GM21825 (cell line): Measurements from ENCODE around the gene MAP3K4.
"Not testable (repeated sequence)": the region's sequence is repeated elsewhere in the genome, so short reads cannot be mapped to it uniquely, and the experiment has no call there.

Experiments
- ATAC-seq: cut with Tn5 transposase; IDR thresholded peaks from one replicate; pipeline ENCODE4 v1.9.1; 2021; ENCODE audit warnings: mild to moderate bottlenecking, moderate library complexity; ENCODE audit not compliant: unreplicated experiment

The MAP3K4 gene

GRCh38 chr6:161111261-161111660 is 119.7 kb downstream of the MAP3K4 start:
- no peak for ATAC-seq

DNA sequence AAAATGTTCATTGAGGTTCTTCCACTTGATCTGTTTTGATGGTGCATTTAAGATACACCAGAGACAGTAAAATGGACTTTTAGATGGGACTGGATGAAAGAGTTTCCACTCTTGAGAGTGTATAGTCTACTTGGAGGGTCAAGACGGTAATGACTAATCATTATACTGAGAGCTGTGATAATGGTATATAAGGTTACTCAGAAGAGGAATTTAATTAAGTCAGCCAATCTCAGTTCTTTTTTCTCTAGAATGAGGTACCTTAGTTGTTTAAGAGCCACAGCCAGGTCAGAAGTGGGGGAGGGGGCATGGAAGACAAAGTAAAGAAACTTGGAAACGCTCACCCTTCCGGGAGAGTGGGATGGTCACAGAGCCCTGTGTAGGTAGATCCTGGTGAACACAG is 123.9 kb downstream of the MAP3K4 start:
- ATAC-seq: no peak

- ATAC-seq: no peak
Observed at GRCh38 chr6:161116554-161116953, 125.0 kb downstream of the MAP3K4 start.

- ATAC-seq: no peak
Observed at GRCh38 chr6:161117308-161117707, 125.7 kb downstream of the MAP3K4 start.

- no peak for ATAC-seq
Observed at GRCh38 chr6:161117942-161118341, 126.4 kb downstream of the MAP3K4 start.

DNA sequence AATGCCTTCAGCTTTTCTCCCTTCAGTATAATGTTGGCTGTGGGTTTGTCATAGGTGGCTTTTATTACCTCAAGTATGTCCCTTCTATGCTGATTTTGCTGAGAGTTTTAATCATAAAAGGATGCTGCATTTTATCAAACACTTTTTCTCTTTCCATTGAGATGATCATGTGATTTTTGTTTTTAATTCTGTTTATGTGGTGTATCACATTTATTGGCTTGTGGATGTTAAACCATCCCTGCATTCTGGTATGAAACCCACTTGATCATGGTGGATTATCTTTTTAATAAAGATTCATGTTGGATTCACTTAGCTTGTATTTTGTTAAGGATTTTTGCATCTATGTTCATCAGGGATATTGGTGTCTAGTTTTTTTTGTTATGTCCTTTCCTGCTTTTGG is 131.8 kb downstream of the MAP3K4 start:
- ATAC-seq: not testable (repeated sequence)

DNA sequence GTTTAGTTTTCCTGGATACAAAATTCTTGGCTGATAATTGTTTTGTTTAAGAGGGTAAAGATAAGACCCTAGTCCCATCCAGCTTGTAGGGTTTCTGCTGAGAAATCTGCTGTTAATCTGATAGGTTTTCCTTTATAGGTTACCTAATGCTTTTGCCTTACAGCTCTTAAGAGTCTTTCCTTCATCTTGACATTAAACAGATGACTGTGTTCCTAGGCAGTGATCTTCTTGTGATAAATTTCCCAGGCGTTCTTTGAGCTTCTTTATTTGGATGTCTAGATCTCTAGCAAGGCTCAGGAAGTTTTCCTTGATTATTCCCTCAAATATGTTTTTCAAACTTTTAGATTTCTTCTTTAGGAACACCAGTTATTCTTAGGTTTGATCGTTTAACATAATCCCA is 134.0 kb downstream of the MAP3K4 start:
- ATAC-seq: no peak

GRCh38 chr6:161127071-161127740 is 135.6 kb downstream of the MAP3K4 start:
- ATAC-seq: no peak

DNA sequence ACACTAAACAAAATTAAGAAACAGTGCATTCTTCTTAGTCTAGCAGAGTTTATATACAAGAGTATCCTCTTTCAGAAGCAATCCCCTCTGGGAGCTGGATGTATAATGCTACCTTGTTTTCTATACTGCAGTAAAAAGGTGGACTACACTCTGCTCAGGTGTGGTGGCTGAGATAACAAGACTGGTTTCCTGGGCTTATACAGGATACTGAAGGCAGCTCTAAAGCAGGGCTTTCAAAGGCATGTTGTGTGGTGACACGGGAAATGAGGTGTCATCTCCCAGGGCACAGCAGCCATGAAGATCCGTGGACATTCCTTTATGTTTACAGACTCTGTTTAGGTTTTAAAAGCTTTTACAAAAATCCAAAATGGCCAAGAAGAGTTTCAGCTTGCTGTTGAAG is 136.7 kb downstream of the MAP3K4 start:
- ATAC-seq: no peak

- ATAC-seq: no peak
Observed at GRCh38 chr6:161128680-161129196, 137.2 kb downstream of the MAP3K4 start.

GRCh38 chr6:161130541-161130940 is 139.0 kb downstream of the MAP3K4 start:
- no peak for ATAC-seq

DNA sequence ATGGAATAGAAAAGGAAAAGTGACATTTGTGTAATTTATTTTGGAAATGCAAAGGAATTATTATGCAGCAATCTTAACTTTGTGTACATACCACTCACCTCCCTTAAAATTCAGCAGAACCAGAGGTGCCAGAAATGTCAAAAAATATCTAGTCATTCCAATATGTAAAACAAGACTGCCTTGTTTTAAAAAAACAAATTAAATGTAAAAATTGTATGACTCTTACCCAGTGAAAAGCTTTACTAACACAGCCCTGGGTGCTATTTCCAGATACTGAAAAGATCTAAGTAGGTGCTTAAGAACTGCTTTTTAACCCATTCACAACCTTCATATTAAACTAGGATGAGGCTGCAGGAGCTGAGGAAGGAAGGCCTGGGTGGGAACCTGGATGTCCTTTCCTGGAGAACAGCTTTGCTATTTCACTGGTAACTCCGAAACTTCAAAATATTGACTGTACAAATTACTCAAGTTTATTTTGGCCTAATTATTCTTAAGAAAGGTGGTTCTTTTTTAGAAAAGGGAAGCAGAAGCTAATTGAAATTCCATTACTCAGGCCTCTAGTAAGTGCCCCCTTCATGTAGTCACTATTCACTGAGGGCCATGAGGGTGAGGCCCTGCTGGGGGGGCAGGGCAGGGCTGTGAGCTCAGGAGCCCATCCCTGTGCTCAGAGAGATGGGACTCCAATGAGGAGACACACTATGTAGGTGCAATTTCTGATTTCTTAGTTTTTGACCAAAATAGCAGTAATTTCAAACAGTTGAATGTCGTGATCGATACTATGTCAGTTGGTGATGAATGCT is 139.6 kb downstream of the MAP3K4 start:
- ATAC-seq: no peak

GRCh38 chr6:161132384-161132783 is 140.8 kb downstream of the MAP3K4 start:
- no peak for ATAC-seq

DNA sequence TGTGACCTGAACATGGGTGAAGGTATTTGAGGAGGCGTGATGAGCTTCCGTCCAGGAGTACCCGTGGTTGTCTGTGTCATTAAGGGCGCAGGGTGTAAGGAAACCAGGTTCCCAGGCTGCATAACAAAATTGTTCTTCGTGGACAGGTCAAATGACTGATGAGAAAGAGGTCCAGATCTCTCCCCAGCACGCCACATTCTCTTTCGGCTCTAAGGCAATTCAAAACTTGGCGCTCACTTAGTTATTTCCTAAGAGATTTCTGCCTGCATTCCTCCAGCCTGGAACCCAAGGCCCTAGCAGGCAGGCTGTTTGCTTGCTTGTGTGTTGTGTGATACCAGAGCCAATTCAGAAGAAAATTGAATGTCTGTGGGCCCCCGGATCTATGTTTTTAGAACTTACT is 142.4 kb downstream of the MAP3K4 start:
- ATAC-seq: no peak

DNA sequence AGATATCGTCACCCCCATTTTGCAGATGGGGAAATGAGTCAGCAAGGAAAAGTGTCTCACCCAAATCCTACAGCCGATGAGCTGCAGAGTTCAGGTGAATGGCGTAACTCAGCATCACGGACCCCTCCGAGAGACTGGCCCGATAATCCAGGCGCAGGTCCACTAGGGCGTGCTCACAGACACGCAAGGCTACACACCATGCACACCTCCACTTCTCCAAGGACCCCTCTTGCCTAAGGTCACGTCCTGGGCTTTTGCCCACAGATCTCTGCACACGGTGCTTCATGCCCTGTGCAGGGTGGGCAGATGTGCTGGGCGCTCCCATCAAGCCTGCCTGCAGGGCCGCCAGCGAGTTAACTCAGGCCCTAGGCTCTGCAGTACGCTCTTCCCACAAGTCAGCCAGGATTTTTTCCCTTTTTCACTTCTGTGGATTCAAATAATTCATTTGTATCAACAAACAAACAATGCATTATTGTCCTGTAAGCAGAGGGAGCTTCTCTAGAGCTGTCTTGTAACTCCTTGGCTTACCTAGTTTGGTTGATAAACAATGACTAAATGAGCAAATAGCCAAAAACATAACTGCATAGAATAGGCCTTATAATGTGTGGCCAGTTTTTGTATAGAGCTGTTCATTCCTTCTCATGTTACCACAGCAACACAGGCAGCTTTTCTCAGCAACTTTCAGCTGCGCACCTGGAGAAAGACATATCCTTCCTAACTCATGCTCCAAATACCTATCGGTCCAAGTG is 143.2 kb downstream of the MAP3K4 start:
- ATAC-seq: no peak

- ATAC-seq: peak; percentile 43
Observed at GRCh38 chr6:161135695-161136591, 144.4 kb downstream of the MAP3K4 start.

- ATAC-seq: no peak
Observed at GRCh38 chr6:161136655-161137054, 145.1 kb downstream of the MAP3K4 start.

- no peak for ATAC-seq
Observed at GRCh38 chr6:161137320-161137719, 145.8 kb downstream of the MAP3K4 start.

DNA sequence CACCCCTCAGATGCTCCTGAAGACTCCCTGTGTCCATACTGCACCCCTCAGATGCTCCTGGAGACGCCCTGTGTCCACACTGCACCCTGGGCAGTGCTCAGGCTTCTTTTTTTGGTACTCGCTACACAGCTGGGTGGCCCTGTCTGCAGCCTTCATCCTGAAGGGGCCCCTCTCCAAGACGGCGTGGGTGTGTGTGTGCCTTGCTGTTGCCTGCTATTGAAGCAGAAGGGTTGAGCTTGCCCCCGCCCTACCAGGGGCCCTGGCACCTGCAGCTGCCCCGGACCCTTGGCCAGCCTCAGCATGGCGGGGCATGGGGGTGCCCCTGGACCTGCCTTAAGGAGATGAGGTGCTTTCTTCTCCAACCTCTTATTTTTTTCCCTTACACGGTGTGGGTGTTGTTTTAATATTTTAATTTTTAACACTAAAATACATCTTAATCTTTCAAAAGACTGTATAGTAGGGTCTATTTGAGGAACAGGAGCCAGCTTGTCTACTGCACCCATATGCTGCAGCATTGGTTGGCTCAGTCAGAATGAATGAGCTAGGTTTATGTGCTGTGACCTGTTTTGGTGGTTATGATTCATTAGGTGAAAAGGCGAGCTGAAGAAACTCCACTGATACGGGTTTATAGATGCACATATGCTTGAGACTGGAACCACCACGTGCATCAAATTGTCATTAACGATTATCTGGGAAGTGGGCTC is 146.4 kb downstream of the MAP3K4 start:
- no peak for ATAC-seq
